Testis (tissue), 2 donors: ENCODE data around the gene THRB.

Experiments used
- POLR2A ChIP-seq: fragments of 450-650 bp; IDR thresholded peaks from one replicate; pipeline ENCODE4 v1.6.1; 2017; ENCODE audit warnings: antibody characterized with exemption, mild to moderate bottlenecking, moderate library complexity
- TF ChIP-seq, protein P1 (sequence below), 3 experiments: fragments of 450-650 bp in 2 of 3; fragments of 200-600 bp in 1 of 3; sonication (generic) in 1 of 3; IDR thresholded peaks; one replicate each; pipeline ENCODE4 v1.5.1; 2016 to 2019; ENCODE audit warnings: antibody characterized with exemption in 3 of 3, mild to moderate bottlenecking in 2 of 3, moderate library complexity in 1 of 3

DNA sequence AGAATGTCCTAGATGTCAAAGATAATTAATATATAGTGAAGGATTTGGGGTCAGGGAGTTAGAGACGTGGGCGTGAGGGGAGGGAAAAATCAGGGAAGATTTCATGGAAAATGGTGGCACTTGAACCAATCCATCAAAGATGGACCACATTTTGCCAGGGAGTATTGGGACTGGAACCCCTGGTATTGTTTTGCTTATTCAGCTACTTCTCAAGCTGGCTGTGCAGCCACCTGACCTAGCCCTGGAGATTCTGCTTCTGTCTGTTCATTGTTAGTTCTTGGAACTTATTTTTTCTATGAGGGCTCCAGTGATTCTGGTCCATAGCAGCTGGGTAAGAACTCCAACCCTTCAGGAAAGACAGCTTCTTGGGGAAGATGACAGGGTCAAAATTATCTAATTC is 3.3 kb upstream of the THRB start:
- TF ChIP-seq, protein P1, sequence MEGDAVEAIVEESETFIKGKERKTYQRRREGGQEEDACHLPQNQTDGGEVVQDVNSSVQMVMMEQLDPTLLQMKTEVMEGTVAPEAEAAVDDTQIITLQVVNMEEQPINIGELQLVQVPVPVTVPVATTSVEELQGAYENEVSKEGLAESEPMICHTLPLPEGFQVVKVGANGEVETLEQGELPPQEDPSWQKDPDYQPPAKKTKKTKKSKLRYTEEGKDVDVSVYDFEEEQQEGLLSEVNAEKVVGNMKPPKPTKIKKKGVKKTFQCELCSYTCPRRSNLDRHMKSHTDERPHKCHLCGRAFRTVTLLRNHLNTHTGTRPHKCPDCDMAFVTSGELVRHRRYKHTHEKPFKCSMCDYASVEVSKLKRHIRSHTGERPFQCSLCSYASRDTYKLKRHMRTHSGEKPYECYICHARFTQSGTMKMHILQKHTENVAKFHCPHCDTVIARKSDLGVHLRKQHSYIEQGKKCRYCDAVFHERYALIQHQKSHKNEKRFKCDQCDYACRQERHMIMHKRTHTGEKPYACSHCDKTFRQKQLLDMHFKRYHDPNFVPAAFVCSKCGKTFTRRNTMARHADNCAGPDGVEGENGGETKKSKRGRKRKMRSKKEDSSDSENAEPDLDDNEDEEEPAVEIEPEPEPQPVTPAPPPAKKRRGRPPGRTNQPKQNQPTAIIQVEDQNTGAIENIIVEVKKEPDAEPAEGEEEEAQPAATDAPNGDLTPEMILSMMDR (IDR thresholded peaks at IDR 0.05) = no peak
- no peak for TF ChIP-seq POLR2A
